HG03060 (cell line): Measurements from ENCODE around the gene SMAD2.
"Not testable (repeated sequence)": the region's sequence is repeated elsewhere in the genome, so short reads cannot be mapped to it uniquely, and the experiment has no call there.

Experiments
- ATAC-seq: cut with Tn5 transposase; IDR thresholded peaks from one replicate; pipeline ENCODE4 v1.9.1; 2021; ENCODE audit warnings: low read depth, moderate number of reproducible peaks; ENCODE audit not compliant: unreplicated experiment

The SMAD2 gene

DNA sequence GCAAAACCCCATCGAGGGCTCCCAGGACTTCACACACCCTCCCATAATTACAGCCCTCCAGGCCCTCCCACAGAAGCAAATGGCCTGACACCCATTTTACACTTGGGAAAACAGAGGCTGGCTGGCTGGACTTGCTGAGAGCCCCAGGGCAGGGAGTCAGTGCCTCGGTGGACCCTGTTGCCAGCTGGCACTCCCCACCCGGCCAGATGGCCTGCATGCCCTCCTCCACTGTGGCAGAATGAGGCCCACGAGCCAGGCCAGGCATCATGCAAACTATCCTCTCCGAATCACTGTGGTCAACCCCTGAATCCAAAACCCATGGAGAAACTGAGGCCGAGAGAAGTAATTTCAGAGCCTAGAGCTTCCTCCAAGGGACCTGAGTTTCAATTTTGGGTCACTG is 129.7 kb downstream of the SMAD2 start:
- ATAC-seq = no peak

DNA sequence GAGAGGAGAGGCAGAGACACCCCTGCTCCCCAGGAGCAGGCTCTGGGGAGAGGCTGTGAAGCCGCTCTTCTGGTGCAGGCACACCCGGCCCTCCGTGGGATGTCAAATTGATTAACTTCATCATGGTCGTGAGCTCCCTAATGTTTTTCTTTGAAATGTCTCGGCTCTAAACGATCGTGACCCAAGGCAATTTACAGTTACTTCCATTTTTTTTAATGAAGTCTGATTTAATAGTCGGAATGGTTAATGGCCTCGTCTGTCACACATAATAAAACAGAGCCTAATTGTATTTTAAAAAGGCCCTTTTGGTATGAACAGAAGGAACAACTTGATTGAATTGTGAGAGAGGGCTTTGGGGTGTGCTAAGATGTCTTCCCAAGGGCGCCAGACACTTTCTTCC is 130.2 kb downstream of the SMAD2 start:
- no peak for ATAC-seq

DNA sequence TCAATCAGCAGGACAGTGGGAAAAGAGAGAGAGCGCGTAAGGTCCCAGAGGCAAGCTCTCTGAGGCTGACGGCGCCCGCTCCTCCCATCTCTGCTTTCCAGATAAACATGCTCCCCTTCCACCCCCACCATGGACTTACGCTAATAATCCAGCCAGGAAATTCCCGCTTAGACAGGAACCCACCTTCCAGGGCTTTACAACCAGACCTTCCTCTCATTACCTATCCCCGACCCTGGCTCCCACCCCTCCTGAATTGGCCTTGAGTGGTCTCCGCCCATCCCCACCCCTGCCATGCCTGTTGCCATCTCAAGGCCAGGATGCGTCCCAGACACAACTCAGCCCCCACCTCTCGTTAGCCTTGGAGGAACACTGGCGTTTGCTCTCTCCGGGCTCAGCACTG is 131.1 kb downstream of the SMAD2 start:
- no peak for ATAC-seq

DNA sequence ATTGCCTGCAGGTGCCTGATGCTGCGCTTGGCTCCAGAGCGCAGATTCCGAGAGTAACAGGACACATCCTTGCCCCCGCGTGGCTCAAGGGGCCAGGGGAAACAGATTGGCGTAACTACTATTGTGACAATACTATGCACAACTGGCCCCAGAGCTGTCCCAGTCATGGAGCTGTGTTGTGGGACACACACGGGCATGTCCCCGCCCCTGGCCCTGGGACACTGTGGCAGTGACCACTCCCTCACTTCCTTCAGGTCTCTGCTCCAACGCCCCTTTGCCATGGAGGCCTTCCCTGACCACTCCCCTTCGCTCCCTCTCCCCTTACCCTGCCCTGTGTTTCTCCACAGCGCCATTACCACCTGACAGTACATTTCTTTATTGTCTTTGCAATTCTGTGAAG is 132.1 kb downstream of the SMAD2 start:
- no peak for ATAC-seq

DNA sequence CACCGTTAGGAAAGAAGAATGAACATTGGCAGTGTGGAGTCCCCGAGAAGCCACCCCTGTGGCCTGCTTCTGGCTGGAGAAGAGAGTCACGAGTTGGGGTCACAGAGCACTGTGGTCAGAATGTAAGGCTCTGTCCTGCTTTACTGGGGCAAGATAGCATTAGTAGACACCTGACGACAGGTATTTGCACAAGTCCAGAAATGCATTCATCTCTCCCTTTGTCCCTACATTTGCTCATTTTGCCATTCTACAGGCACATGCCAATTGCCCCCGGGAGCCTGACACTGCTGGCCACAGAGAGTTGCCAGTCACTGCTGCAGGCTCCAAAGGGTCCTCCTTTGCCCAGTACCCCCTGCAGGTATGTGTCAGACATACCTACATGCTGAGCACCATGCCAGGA is 133.3 kb downstream of the SMAD2 start:
- ATAC-seq = no peak

DNA sequence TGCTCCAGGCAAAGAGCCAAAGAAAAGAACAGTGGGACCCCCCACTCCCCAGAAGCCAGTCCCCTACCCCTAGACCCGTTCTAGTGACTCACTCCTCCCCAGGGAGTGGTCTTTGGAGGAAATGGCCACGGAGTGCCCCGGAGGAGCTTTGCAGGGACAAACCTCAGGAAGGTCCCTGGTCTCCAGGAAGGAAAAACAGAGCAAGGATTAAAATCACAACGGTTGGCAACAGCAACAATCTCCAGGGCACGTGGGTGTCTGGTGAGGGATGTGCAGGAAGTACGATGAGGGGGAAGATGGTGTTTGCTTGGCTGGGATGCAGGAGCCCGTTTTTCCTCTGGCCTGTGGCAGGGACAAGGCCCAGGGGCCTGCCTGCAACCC is 135.0 kb downstream of the SMAD2 start:
- no peak for ATAC-seq

DNA sequence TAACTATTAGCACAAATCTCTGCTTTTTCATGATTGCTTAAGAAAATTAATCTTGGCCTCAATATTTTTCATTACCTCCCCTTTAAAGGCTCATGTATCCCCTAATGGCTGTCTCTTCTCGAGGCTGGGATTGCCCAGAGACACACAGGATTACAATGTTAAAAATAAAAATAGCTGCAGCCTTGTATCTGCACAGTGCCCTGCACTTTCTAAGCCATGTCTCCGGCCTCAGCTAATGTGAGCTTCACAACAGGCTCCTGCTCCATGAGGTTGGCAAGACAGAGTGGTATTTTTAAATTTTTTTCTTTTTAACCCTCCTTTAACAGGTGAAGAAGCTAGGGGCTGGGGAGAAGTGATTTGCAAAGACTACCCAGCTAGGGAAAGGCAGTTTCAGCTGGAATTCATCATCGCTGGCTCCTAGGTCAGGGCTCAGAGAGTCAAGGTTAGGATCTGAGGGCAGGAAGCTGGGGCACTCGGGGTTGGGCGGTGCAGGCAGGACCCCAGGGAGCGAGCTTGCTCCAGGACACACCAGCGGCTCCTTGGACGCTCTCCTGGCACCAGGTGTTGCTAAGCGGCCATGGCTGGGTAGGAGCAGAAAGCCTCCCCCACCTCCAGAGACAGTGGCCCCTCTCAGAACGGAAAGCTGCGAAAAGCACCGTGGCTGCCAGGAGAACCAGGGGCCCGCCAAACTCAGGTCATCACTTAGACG is 135.6 kb downstream of the SMAD2 start:
- ATAC-seq = no peak

DNA sequence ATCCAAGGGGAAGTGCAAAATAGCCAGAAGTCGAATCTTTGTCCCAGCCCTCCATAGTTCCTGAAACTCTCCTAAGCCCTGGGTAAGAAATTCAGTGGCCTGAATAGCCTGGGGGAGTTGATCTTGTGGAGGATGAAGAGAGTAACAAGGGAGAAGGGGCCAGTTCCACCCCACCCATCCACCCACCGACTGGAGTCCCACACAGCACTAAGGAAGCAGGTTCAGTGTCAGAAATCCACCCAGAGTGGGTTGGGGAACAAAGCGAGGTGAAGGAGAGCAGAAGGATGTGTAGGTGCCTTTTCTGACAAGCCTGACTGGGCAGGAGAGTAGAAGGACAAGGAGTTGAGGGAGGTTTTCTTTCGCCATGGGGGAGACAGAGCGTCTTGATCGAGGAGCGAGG is 136.8 kb downstream of the SMAD2 start:
- ATAC-seq = no peak

DNA sequence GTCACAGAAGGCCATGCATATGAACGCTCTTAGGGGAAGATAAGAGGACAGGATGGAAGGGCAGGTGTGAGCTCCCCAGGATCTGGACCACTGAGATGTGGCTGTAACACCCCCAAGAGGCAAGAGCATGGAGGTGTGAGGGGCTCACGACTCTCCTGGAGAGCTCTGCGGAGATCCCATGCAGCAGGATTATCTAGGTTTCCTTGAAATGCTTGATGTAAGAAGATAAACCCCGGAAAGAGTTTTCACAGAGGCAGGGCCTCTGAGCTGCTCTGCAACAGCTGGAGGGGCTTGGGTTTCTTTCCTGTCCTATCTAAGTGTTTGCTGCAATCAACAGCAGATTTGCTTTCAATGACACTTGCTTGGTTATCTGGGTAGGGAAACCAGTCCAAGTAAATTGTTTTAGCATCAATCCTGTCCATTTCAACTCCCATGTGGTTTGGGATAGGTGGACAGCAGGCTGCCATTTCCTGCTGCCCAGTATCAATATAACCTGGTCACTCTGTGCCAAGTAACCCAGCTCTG is 138.9 kb downstream of the SMAD2 start:
- ATAC-seq = no peak

DNA sequence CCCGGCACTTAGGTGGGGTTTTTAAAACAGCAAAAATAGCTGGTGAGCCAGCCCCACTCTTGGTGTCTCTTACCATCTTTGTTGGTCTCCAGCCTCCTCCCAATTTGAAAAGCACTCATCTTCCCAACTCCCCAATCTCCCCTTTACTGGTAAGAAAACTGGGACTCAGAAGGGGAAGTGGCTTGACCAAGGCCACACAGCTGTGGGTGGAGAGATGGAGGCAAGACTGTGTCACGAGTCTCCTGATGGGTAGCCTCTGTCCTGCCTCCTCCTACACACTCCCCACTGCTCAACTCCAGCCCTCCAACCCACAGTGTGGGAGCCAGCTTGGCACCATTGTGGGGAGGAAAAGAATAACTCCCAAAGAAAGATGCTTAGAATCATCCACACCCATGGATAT is 140.4 kb downstream of the SMAD2 start:
- ATAC-seq = no peak

DNA sequence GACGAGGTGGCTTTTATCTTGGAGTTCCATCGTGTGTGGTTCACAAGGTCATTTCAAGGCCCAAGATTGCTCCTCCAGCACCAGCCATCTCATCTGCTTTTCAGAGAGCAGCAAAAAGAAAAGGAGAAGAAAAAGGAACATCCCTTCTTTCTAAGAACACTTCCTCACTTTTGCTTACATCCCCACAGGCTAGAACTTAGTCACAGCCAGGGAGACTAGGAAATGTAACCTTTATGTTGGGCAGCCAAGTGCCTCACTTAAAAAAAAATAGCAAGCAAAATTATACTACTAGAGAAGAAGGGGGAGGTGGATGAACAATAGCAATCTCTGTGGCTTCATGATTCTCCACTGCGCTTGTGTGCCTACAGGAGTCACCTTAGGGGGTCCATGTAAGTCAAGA is 141.8 kb downstream of the SMAD2 start:
- no peak for ATAC-seq

DNA sequence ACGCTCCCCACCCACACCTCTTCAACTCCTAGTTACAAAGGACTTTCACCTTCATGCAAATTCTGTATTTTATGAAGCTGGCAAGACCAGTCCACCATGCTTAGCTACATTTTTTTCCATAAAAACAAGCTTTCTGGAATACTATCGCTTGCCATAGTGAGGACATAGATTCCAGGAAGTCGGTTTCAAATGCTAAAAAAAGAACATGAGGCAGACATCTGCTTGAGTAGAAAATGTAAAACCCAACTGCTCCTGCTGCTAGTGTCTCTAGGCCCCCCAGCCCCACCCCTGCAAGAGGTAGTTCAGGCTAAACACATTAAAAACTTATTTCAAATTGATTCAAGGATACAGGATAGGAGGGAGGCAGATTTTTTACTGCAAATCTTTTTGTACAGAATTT is 148.9 kb downstream of the SMAD2 start:
- ATAC-seq = no peak

DNA sequence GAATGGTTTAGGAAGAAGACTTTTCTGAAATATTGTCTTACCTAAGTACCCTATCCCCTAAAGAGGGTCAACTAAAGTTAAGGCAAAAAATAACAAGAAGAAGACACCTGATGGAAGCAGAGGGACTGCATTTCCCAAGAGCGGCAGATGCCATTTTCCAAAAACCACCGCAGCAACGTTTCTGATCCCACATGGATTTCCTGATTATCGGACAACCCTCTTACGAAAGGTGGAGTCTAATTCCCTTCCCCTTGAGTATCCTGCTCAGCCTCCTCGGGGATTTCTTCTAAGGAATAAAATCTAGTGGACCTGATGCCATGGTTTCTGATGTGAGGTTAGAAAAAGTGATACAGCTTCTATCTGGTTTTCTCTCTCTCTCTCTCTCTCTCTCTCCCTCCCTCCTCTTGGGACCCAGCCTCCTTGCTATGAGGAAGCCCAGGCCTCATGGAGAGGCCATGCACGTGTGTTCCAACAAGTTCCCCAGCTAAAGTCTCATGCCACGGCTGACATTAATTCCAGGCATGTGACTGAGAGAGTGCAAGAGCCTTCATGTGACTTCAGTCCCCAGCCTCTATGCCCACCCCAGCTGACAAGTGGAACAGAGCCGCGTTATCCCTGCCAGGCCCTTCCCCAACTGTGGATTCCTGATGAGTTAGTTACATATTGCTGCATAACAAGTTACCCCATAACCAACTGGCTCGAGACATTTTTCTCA is 150.3 kb downstream of the SMAD2 start:
- ATAC-seq = no peak

DNA sequence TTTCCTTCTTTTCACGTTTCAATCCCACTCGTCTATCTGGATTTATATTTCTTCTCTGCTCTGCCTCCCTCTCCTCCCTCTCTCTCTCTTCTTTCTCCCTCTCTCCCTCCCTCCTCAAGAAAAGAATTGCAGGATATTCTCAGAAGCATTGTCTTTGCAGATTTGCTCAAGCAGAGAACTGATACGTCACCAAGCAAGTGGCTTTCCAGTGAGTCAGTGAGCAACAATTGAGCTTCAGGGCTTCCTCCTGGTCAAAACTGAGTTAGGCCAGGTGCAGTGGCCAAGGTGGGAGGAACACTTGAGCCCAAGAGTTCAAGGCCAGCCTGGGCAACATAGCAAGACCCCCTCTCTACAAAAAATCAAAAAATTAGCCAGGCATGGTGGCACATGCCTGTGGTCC is 151.1 kb downstream of the SMAD2 start:
- no peak for ATAC-seq

DNA sequence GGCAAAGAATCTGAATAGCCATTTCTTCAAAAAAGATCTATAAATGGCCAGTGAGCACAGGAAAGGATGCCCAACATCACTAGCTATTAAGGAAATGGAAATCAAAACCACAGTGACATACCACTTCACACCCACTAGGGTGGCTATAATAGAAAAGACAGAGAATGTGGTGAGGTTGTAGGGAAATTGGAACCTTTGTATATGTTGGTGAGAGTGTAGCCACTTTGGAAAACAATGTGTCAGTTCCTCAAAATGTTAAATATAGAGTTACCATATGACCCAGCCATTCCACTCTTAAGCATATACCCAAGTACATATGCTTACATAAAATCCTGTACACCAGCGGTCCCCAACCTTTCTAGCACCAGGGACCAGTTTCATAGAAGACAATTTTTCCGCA is 152.8 kb downstream of the SMAD2 start:
- no peak for ATAC-seq

DNA sequence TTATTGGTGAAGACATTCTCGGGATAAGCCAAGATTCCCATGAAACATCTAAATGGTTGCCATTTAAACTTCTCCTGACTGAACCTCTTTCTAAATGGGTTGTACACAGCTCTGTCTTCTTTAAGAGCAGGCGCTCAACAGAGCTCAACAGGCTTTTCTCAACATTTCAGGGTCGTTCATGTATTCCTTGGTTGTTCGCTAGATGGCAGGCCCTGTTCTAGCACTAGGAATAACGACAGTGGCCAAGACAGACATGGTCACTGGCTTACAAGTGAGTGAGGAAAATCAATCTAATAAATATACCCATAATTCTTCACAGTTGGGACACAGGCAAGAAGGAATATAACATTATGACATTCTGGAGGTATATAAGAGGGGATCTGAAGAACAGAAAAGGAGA is 154.5 kb downstream of the SMAD2 start:
- no peak for ATAC-seq

DNA sequence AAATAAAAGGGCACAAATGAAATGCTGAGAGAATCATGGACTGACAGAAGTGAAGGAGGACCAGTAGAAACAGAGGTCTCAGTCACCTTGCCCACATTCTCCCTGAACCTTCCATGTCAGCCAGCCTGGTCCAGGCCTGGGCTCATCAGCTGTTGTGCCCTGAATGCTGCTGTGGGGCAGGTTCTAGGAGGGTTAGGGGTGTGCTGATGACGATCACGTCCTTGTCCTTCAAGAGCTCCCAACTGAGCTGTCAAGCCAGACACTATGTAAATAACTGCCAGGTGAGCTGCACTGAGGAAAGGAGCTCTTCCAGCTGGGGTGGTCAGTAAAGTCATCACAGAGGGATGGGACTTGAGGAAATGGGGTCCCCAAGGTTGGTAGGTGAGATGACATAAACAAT is 156.5 kb downstream of the SMAD2 start:
- no peak for ATAC-seq

DNA sequence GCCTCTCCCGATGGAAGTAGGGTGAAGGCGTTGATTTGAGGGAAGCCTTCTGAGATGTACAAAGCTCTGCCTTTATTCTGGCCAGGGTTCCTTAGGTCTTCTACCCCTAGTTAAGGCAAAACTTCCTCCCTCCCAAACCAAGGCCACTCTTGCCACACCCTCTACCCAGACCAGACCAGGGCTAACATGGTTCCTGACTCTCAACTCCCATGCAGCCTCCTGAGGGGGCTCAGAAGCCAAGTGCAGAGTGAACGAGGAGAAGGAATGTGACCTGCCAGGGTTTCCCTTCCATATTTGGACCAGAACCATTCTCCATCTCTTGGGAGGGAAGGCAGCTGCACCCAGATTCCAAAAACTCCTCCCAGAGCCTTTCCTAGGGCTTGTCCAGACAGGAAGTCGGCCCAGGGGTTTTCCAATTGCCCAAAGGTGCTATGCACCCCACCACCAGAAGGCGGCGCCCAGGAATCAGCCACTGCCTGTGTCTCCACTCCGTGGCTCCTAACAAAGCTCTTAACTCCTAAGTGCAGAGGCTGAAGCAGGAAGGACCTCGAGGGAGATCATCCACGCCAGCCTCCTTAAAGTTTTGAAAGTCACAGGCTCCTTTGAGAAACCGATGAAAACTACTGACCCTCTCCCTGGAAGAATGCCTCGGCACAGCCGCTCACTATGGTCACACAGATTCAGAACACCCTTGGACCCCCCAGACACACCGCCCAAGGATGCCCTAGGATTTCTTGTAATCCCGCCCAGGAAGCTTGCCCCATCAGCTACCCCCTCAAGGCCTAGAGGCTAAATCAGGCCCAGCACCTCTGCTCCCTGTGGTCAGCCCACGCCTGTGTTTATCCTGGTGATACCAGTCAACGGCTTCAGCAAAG is 157.8 kb downstream of the SMAD2 start:
- ATAC-seq = no peak

DNA sequence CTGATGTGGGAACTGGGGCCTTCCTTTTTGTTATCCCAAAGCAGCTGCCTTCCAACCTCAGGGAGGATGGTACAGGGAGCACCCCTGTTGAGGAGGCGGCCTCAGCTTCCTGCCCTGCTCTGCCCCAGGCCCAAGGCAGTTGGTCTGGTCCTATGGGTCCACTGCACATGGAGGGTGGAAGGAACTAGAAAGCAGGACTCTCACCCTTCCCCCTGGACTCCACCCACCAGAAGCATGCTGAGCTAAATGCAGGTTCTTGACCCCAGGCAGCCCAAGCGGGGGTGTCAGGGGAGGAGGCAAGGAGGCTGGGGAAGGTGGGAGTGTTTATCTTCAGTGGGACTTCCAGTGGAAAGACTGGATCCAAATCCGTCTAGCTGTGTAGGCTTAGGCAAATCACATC is 158.5 kb downstream of the SMAD2 start:
- no peak for ATAC-seq

DNA sequence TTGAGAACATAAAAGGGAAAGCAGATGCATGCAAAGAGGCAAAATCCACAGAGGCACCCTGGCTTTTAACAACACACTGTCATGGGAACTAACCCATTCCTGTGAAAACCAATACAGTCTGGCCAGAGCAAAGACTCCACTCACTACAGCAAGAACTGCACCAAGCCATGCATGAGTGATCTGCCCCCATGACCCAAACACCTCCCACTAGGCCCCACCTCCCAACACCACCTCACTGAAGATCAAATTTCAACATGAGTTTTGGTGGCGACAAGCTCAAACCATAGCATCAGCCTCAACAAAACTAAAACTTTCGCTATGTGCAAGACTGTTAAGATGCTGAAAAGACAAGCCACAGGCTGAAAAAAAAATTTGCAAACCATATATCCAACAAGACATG is 162.8 kb downstream of the SMAD2 start:
- no peak for ATAC-seq

DNA sequence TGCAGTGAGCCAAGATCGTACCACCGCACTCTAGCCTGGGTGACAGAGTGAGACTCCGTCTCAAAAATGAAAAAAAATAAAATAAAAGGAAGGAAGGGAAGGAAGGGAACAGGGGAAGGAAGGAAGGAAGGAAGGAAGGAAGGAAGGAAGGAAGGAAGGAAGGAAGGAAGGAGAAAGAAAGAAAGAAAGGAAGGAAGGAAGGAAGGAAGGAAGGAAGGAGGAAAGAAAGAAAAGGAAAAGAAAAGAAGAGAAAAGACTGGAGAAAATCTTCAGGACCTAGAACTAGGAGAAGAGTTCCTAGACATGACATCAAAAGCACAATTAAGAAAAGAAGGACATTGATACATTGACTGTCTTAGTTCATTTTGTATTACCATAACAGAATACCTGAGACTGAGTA is 163.3 kb downstream of the SMAD2 start:
- ATAC-seq = not testable (repeated sequence)
